ENCODE measurements around the gene POU2F1.

POU2F1 gene

GRCh38 chr1:167220537-167221125 lies at the start of gene POU2F1:
Gene POU2F1, plus strand, starts transcription at chr1:167220886. Its CDS starts 12 bp downstream, at chr1:167220898.
- peak; percentile 99 for DNase-seq (ENCODE audit: extremely low read depth, insufficient read length)
- Histone ChIP-seq H3K36me3 (ENCODE audit: control insufficient read depth, insufficient read depth, low read length) (no peaks in the 10 kb centered on the region), H3K27me3 (replicated peaks; ENCODE audit: control insufficient read depth, insufficient read depth, low read length) (no peaks in the 10 kb centered on the region), H3K4me3 (replicated peaks; ENCODE audit: low read depth, low read length) (peak within 1 kb of the TSS; percentile 97)
- peak; percentile 84 for TF ChIP-seq CTCF (IDR thresholded peaks at IDR 0.05; ENCODE audit: insufficient read depth, low read length, poor library complexity, severe bottlenecking)

GRCh38 chr1:167171286-167171929 lies 49.3 kb upstream of the POU2F1 start:
- Histone ChIP-seq H3K36me3 (ENCODE audit: control insufficient read depth, insufficient read depth, low read length) (no peaks in the 10 kb centered on the region), H3K4me3 (replicated peaks; ENCODE audit: low read depth, low read length) (no peak overlapping the region), H3K27me3 (replicated peaks; ENCODE audit: control insufficient read depth, insufficient read depth, low read length) (no peaks in the 10 kb centered on the region; the same call in none of the 2 replicates)
- TF ChIP-seq CTCF (IDR thresholded peaks at IDR 0.05; ENCODE audit: insufficient read depth, low read length, poor library complexity, severe bottlenecking) = no peak
- no peak for DNase-seq (ENCODE audit: extremely low read depth, insufficient read length)

GRCh38 chr1:167173516-167174184 lies 47.0 kb upstream of the POU2F1 start:
- no peak for DNase-seq (ENCODE audit: extremely low read depth, insufficient read length)
- Histone ChIP-seq H3K4me3 (replicated peaks; ENCODE audit: low read depth, low read length) (no peak overlapping the region), H3K27me3 (replicated peaks; ENCODE audit: control insufficient read depth, insufficient read depth, low read length) (no peaks in the 10 kb centered on the region; the same call in 1 of the 2 replicates), H3K36me3 (ENCODE audit: control insufficient read depth, insufficient read depth, low read length) (no peaks in the 10 kb centered on the region)
- no peak for TF ChIP-seq CTCF (IDR thresholded peaks at IDR 0.05; ENCODE audit: insufficient read depth, low read length, poor library complexity, severe bottlenecking)

- Histone ChIP-seq H3K27me3 (replicated peaks; ENCODE audit: control insufficient read depth, insufficient read depth, low read length) (no peaks in the 10 kb centered on the region; the same call in 1 of the 2 replicates), H3K4me3 (replicated peaks; ENCODE audit: low read depth, low read length) (no peak overlapping the region), H3K36me3 (ENCODE audit: control insufficient read depth, insufficient read depth, low read length) (no peaks in the 10 kb centered on the region)
- TF ChIP-seq CTCF (IDR thresholded peaks at IDR 0.05; ENCODE audit: insufficient read depth, low read length, poor library complexity, severe bottlenecking) = no peak
- no peak for DNase-seq (ENCODE audit: extremely low read depth, insufficient read length)
Measured at GRCh38 chr1:167175901-167176300, 44.8 kb upstream of the POU2F1 start.

GRCh38 chr1:167178831-167179230 lies 41.9 kb upstream of the POU2F1 start:
- TF ChIP-seq CTCF (IDR thresholded peaks at IDR 0.05; ENCODE audit: insufficient read depth, low read length, poor library complexity, severe bottlenecking) = no peak
- Histone ChIP-seq H3K4me3 (replicated peaks; ENCODE audit: low read depth, low read length) (no peak overlapping the region), H3K36me3 (ENCODE audit: control insufficient read depth, insufficient read depth, low read length) (no peaks in the 10 kb centered on the region), H3K27me3 (replicated peaks; ENCODE audit: control insufficient read depth, insufficient read depth, low read length) (no peaks in the 10 kb centered on the region; the same call in 1 of the 2 replicates)
- no peak for DNase-seq (ENCODE audit: extremely low read depth, insufficient read length)
